HG02870 (cell line): ENCODE measurements around the gene EXOC4.

Experiments used
- ATAC-seq: cut with Tn5 transposase; IDR thresholded peaks from one replicate; pipeline ENCODE4 v1.9.1; 2021; ENCODE audit warnings: mild to moderate bottlenecking, moderate library complexity; ENCODE audit not compliant: unreplicated experiment

The EXOC4 gene

DNA sequence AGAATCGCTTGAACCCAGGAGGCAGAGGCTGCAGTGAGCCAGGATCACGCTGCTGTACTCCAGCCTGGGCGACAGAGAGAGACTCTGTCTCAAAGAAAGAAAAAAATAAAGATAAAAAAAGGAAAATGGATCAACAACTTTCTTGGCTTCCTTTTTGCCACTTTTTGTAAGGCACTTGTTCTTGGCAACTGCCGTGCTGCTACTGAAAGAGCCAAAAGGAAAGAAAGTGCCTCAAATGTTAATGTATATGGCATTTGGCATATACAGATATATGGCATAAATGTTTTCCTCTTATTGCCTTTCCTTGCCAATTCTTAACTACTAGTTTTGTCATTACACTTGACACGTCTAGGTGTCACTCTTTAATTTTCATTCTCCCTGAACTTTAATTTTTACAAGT lies 480.5 kb downstream of the EXOC4 start:
- ATAC-seq: no peak

DNA sequence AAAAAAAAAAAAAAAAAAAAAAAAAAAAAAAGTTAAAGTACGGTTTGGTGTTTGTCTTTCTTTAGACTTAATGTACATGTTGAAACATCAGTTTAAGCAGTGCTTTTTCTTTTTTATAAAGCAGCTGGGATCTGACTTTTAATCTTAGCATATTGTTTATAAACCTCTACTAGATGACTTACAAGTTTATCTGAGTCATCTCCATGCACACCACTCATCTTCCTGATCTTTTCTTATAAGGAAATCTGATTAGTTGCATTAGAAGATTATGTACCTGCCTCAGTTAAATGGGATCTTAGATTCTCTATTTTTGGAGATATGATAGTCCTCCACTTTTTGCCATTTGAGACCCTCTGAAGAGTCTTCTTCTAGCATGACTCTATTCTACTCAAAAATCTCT lies 482.3 kb downstream of the EXOC4 start:
- ATAC-seq: no peak

DNA sequence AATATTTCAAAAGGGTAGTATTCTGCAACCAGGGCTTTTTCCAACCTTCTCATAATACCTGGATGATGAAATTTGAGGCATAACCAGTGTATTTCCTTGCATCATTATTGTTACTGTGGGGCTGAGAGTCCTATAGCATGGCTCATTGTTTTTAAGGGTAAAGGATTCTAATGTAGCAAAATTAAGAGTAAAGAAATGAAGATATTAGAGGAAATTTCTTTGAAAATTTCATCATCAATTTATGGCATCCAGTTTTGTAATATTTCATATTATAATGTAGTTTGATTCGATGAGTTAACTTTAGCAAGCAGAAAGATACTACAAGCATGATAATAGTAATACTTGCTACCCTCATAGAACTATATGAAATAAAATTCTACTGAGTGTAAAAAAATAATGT lies 486.9 kb downstream of the EXOC4 start:
- no peak for ATAC-seq

DNA sequence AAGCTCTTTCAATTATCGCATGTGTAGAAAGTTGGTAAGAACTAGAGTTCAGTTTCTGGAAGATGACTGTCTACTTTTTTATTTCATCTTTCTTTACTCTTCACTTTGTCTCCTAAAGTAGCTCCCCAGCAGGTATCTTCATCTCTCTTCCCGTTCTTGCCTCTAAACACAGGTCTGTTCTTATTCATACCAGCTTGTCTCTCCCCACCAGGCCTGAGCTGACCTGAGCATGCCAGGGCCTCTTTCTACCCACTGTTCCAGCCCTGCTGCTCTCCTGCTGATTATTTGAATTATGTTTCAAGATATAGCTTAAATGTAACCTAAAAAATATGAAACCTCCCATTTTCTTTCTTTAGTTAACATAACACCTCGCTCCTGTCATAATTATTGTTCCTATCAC lies 488.2 kb downstream of the EXOC4 start:
- ATAC-seq: no peak

DNA sequence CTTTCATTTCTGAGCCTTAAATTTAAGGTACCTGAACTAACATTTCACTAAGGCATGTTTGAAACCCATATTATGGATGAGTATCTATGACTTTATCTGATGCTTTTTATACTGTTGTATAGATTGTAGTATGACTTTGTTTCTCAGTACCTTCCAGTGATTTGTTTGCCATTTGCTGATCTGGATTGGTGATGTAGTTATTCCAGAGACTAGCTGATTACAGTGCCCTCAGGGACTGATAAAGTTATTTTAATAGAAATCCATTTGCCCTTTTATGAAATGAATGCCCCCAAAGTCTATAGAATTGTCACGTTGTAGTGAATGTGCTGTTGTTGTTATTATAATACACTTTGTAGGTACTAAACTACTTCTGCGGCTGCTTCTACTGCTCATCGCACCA lies 488.8 kb downstream of the EXOC4 start:
- no peak for ATAC-seq

DNA sequence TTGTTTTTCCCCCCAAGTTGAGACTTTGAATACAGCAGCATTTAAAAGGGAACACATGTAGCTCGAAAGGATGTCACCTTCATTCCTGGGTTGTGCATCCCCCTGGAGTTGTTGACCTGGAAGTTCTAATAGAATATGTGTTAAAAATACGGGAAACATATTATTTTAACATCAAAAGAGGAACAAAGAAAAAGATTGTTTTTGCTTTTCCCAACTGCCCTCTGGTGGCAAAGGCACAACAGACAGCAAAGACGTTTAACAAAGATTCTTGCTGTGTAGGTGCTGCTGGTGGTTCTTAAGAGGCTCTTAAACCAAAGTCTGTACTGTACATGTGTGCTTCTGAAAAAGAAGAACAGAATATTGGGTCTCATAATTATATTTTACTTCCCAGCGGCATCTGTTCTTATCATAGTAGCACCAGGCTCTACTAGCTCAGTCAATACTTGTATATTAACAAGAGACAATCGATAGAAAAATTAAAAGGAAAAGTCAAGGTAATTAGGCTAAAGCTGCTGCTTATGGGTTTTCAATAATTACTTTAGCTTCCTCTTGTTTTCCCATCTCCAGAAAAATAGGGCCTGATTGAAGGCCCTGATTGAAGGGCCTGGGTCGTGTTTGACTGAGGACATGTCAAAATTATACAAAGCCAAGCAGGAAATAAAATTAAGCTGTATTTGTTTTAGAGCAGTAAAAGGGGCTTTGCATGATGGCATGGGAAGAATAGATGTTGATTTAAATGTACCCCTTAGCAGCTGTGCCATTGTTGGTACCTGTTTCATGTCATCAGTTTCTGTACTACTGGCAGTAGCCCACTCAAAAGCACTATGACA lies 490.0 kb downstream of the EXOC4 start:
- no peak for ATAC-seq

DNA sequence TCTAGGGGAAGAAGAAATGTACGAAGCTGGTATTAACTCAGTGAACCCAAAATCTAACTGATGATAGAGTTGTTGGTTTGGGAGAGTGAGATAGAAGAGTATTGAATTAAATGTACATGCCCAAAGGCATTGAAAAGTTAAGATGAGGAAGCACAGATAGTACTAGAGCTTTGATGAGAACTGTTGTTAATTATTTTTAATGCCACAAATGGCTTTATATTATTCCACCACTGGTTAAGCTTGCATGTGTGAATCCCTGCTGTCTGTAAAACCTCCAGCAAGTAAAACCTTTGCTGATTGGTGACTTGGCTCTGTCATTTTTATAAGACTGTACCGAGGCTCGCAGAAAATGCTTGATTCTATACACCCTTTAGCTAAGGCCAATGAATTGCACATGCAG lies 491.6 kb downstream of the EXOC4 start:
- ATAC-seq: no peak

DNA sequence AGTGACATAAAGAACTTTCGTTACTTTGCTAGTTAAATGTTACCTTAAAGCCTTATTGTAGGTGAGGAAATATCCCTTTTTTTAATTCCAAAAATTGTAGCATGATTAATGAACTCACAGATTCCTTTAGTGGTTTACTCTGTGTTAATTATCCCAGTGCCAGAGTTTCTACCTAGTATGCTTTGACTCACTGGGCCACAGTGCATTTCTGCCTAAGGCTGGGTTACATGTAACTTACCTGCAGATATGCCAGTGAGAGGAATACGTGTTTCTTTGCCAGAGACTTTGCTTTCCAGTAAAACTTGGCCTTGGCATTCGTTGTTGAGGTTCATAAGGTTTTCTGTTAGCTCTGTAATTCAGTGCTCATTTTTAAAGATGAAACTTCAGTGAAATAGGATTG lies 493.4 kb downstream of the EXOC4 start:
- ATAC-seq: no peak

DNA sequence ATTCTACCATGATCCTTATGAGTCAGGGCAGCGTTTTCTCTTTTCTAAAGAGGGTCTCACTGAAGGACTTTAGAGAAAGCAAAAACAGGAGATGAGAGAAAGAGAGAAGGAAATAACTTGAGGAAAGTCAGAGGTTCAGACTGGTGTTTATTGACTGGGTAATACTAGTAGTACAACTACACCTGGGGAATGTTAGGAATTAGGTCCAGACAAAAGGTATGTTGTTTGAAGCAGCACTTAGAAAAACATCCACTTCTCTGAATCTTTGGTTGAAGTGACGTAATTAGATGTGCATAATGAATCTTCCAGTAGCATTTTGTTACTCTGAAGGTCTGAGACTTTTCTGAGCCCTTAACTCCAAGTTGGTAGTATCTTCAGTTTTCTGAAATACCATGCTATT lies 494.0 kb downstream of the EXOC4 start:
- ATAC-seq: no peak

DNA sequence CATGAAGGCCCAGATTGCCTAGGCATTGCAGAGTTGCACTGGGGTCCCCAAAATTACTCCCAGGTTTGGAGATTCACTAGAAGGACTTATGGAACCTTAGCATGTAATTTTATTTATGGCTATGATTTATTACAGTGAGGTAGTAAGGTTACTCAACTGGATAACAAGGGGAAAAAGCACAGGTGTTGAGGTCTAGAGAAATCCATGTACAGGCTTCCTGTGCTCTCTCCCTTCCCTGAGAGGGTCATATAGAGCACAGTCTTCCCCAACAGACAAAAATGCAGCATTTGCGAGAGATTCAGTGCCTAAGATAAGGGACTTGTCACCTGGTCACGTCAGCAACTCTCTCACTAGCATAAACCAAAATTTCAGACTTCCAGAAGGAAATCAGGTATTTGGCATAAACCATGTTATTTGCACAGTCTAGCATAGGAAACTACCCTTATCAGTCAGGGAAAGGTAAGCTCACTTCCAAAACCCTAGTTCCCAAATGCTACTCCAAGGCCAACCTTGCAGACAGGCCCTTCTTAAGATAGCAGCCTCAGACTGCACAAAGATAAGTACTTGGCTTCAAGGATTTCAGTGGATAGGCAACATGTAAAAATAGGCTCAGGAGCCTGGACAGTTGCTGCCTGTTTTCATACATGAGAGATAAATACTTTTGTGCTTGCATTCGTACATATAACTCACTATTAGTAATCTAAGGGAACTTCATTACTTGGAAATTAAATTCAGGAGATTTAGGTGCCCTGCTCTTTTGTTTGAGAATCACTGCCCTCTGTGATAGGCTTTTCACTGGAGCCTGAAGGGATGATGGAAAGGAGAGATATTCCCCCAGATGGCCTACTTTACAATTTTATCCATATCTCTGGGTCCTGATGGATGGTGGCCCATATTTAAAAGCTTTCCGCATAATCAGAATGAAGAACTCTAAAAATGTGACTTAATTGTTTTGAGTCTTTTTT lies 495.8 kb downstream of the EXOC4 start:
- no peak for ATAC-seq

DNA sequence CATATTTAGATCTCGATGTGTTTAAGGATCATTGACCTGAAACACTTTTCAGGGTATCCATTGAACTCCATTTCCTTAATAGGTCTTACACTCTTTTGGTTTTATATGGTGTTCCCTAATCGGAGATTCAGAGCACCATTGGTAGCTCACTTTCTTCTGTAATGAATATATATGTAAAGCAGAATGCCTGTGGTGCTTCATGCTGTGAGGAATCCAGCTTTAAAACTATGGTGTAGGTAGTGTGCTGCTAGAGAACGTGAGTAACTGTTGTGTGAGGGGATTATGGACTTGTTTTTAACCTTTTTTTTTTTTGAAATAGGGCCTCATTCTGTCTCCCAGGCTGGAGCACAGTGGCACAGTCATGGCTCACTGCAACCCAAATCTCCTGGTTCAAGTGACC lies 497.4 kb downstream of the EXOC4 start:
- ATAC-seq: no peak

DNA sequence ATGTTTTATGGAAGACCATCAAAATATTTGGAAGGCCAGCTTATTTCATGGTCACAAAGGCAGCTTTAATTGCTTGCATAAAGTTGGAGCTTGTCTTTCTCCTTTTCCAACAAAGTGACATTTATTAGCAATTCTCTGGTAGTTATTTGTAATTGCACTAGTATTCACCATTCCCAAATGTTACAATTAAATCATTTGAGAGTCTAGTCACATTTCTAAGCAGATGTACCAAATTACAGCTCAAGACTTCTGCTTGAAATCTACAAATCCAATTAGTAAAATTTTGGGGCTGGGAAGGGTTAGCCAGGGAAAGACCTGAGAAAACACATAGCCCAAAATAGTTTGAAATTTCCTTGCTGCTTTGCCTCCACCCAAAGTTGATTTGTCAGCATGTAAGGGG lies 498.2 kb downstream of the EXOC4 start:
- ATAC-seq: no peak

DNA sequence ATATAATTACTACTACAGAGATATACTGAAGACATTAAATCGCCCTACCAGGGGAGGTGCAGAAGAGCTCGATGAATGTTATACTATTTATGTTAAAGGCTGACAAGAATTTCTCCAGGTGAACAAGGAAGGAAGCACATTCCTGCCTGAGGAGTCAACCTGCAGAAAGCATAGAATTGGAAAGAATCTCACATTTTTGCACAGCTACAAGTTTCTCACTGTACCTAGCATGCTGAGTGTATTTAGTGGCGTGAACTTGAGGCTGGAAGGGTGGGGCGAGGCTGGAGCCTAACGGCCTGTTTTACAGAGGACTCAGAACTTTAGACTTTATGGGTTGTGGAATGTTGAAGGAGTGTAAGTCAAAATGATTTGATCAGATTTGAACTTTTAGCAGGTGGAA lies 500.6 kb downstream of the EXOC4 start:
- no peak for ATAC-seq

DNA sequence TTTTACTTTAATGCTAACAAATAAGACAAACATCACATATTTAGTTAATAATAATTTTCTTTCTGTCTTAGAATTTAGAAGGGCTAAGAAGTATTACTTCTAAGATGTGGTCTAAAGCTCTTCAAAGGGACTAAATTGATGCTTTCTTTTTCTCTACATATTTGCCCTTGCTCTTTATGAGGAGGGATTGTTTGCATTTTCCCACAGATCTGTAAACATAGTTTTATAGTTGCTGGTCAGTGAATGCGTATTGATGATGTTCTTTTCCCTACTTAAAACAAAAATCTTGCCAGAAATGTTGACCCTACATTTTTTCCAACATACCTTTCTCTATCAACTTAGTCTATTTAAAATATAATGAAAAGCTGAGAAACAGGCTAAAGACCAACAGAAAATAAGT lies 501.8 kb downstream of the EXOC4 start:
- ATAC-seq: no peak

DNA sequence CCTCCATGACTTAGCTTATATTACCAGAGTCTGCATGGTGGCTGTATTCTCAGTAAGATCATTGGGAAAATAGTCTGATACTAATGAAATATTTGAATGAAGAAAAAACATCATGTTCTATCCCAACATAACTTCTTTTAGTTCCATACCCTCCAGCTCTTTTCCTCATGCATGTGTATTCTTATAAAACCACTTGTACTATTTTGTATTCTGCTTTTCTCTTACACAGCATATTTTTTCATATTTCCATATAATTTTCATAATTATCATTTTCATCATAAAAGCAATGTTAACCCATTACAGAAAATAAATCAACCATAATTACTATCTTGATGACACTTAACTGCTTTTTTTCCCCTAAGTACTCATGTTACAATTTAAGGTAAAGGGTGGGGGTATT lies 503.0 kb downstream of the EXOC4 start:
- no peak for ATAC-seq

DNA sequence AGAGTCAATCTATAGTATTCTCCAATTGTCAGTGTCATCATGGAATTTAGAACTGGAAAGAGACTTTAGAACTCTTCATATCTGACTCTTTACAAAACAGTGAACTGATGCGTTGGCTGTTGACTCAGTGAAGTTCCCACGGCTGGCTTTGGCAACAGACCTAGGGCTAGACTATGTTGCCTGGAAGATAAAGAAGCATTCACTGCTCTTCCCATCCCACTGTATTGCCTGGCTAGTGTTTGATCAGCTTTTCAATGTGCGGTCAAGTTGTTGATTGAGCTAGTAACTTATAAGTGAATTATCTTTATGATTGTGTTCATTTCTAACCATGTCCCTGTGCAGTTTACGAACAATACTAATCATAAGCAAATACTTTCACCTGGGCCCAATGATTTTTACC lies 508.6 kb downstream of the EXOC4 start:
- no peak for ATAC-seq

DNA sequence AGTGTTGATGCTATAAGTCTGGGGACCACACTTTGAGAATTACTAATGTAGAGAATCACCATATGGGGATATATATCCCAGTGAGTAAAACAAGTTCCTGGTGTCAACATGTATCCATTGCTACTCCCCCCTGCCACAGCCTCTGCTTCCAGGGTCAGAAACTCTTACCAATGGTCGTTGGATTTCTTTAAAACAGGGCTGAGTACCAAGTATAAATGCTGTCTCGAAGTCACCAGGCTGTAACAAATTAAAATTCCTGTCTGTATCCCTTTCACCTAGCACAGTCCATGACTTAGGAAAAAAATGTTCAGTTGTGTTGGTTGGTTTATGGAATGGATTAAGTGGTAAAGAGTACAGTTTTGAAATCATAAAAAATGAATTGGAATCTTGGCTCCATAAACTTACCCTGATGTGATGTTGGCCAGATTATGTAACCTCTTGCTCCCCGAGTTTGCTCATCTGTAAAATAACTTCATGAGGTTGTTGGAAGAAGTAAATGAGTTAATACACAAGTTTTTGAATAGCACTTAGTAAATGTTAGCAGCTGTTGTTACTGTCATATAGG lies 510.3 kb downstream of the EXOC4 start:
- no peak for ATAC-seq

DNA sequence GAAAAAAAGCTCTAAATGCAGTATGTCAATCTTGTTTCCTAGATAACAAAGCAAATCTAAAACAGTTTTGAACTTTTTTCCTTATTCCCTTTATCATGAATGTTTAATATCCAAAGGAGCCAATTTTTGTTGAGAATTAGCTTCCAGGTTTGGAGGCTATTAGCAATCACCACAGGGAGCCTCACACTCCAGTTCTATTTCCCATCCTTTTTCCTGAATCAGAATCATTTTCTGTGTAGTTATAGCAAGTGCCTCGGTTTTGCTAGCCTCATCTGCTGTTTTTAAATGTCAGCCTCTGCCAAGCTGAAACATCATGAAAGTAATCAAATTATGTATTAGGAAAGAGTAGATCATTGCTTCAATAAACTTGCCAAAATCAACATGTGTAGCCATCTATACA lies 516.8 kb downstream of the EXOC4 start:
- ATAC-seq: no peak

DNA sequence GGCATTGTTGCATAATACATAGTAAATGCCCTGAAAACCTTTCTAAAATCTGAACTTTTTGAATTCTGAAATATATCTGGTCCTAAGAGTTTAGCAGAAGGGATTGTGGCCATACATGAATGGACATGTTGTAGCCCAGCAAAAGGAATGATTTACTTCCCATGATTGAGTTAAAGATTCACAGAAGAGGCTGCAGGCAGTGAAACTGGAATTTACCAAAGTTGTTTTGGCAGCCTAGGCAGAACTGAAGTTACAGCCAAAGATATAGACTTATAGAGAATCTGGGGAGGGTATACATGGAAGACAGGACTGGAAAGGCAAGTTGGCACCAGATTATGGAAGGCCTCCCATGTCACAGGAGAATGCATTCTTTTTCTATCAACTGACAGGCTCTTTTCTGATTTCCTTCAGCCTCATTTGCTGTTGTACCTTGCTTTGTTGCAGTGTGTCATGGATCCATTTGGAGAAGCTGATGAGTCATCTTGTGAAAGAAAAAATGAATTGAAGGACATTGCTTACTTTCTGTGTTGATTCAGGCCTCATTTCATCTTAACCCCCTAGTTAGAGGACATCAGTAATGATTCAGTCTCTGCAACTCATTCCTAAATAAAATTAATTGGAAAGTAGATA lies 518.1 kb downstream of the EXOC4 start:
- ATAC-seq: no peak

DNA sequence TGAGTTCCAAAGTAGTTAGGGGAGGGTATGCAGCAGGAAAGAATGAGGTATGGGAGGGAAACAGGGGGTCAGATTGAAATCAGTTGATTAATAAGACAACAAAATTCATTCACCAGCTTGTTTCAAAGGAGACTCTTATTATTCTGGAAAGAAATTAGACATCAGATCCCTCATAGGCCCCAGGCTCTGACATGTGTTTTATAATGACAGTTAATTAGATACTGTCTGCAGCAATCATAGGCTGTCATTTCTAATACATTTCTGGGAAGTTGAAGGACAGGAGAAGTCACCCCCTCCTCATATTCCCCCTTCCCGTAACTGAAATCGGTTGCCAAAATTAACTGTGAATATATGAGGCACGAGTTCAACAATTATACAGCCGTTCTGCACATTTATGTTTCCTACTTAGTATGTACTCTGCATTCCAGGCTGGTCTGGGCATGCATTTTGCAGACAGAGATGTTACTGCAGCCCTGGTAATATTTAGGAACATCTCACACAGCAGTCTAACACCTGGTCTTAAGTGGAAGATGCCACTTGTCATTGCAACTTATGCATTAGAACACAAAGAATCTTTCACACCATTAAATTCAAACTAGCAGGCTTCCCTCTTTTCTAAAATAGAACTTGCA lies 519.0 kb downstream of the EXOC4 start:
- ATAC-seq: no peak

DNA sequence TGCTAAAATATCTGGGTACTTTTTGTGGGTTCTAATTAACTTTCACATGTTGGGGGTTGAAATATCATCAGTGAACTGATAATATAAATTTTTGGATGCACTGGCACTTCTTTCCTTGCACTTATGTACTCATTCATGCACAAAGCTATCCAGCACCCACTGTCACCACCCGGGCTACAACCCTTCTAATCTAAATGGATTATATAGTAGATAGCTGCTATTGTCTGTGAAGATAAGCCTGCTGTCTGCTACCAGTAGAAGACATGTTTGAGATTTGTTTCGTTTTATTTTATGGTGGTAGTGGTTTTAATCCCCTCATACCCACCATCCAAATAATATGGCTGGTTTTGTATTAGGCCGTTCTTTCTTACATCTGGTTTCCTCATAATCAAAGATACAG lies 520.7 kb downstream of the EXOC4 start:
- no peak for ATAC-seq
